ENCODE data around the gene EPS8L2. TPM values are rescaled to one million over a fixed set of nuclear protein-coding genes. Genes with fewer than 3 reads are reported as not detected.

Gene EPS8L2
- total and polyA plus RNA-seq, 11 donors: 0.72 to 15.5 (median 1.5) TPM

DNA sequence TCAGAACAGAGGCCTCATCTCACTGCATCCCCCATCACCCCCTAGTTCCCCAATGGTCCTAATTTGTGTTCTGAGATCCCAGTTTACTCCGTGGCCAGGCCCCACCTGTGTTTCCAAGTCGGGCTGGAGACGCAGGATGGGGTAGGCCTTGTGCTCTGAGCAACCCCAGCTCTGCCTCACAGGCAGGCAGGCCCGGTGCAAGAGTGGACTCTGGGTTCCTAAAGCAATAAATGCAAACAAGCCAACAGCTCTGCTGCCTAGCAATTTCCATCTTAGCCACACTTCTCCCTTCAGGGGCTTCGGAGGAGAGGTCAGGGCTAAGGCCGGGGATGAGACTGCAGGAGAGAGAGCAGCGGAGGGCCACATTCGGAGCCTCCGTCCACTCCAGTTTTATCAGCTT is 2.5 kb upstream of the EPS8L2 start:
- ATAC-seq: no peak
- H3K4me1 ChIP-seq: peaks cover 0 to 36% (median 17%) of the 10 kb centered on the region in 12 donors
- peaks cover 0 to 45% (median 22%) of the 10 kb centered on the region in 9 donors for H3K36me3 ChIP-seq
- no peak for DNase-seq
- H3K27me3 ChIP-seq: peaks cover 0 to 31% (median 14%) of the 10 kb centered on the region in 9 donors
- 88 to 96% (median 94%) methylated on average over 9 of the region's 9 CpGs for WGBS, 4 donors
- no peak overlapping the region for H3K27ac ChIP-seq
- no peak for TF ChIP-seq POLR2A (IDR thresholded peaks at IDR 0.05)
- TF ChIP-seq, protein P1, sequence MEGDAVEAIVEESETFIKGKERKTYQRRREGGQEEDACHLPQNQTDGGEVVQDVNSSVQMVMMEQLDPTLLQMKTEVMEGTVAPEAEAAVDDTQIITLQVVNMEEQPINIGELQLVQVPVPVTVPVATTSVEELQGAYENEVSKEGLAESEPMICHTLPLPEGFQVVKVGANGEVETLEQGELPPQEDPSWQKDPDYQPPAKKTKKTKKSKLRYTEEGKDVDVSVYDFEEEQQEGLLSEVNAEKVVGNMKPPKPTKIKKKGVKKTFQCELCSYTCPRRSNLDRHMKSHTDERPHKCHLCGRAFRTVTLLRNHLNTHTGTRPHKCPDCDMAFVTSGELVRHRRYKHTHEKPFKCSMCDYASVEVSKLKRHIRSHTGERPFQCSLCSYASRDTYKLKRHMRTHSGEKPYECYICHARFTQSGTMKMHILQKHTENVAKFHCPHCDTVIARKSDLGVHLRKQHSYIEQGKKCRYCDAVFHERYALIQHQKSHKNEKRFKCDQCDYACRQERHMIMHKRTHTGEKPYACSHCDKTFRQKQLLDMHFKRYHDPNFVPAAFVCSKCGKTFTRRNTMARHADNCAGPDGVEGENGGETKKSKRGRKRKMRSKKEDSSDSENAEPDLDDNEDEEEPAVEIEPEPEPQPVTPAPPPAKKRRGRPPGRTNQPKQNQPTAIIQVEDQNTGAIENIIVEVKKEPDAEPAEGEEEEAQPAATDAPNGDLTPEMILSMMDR (IDR thresholded peaks at IDR 0.05): no peak
- no peaks in the 10 kb centered on the region for H3K9me3 ChIP-seq
- intact Hi-C loops (cut with DNase I): no loop called here
- H3K4me3 ChIP-seq: no peak overlapping the region

DNA sequence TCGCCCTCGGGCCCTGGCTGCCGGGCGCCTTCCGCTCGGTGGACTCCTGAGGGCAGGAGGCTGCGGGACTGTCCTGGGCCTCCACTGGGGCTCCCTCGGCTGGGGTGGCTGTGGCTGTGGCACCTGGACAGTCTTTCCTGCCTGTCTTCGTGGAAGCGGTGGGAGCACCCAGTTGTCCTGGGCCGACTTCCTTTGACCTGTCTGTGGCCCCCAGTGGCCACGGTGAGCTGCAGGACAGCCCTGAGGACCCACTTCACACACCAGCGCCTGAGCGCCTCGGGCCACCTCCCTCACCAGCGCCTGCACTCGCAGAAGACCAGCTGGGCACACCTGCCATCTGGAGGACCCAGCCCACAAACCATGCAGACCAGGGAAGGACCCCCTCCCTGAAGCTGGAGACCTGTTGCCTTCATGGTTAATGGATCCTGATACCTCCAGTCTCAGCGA is 1.8 kb upstream of the EPS8L2 start:
- peaks cover 0 to 33% (median 14%) of the 10 kb centered on the region in 9 donors for H3K27me3 ChIP-seq
- 87 to 93% (median 92%) methylated on average over 16 to 18 of the region's 18 CpGs for WGBS, 4 donors
- peaks cover 0 to 32% (median 17%) of the 10 kb centered on the region in 12 donors for H3K4me1 ChIP-seq
- no peak overlapping the region for H3K27ac ChIP-seq
- intact Hi-C loops (cut with DNase I): no loop called here
- TF ChIP-seq, protein P1 (IDR thresholded peaks at IDR 0.05): no peak
- no peak for TF ChIP-seq POLR2A (IDR thresholded peaks at IDR 0.05)
- DNase-seq (no peak), ATAC-seq (no peak)
- peaks cover 0 to 40% (median 20%) of the 10 kb centered on the region in 9 donors for H3K36me3 ChIP-seq
- H3K9me3 ChIP-seq: no peaks in the 10 kb centered on the region
- no peak overlapping the region for H3K4me3 ChIP-seq

DNA sequence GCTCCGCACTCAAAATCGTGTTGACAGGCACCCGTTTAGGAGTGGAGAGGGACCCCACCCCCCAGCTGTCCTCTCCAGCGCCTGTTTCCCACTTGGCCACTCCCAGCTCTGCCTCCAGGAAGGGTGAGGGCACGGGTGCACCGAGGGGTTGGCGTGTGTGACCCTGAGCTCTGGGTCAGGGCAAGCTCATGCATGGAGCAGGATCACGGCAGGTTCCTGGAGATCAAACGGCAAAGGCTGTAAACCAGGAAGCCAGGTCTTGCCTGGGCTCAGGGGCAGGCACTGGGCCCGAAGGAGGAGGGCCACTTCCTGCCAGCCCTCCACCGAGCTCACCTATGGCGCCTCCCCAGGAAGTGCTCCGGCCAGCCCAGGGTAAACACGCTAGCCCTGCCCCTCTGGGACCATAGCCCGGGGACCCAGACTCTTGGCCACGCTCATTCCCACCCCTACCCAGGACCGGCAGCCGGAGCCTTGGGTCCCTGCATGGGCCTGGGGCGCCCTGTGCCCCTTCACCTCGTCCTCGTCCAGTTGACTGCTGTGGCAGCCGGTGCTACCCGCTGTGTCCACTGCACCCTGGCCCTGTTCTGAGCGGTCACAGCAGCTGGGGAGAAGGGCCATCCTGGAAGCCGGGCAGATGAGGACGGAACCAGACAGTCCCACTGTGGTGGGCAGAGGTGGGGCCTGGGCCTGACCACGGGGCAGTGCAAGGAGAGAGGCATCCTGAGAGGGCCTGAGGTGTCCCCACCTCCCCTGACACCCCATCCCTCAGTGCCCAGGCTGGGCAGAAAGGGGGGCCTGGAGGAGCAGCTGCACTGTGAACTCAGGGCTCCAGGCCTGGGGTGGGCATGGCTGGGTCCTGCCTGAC is 1.0 kb upstream of the EPS8L2 start:
- DNase-seq (peak in 1 of 5 donors; percentile 60), ATAC-seq (peak in 3 of 4 donors; percentile 13 to 43 (median 33))
- Histone ChIP-seq H3K4me3 (peak overlapping the region in 2 of 12 donors; percentile 56 to 60), H3K27ac (peak overlapping the region in 1 of 12 donors; percentile 78), H3K9me3 (no peaks in the 10 kb centered on the region), H3K36me3 (peaks cover 0 to 32% (median 15%) of the 10 kb centered on the region in 9 donors), H3K27me3 (peaks cover 0 to 40% (median 14%) of the 10 kb centered on the region in 9 donors), H3K4me1 (peaks cover 0 to 32% (median 17%) of the 10 kb centered on the region in 12 donors)
- intact Hi-C loops (cut with DNase I): no loop called here
- WGBS, 4 donors: 65 to 83% (median 70%) methylated on average over 18 to 27 of the region's 27 CpGs
- TF ChIP-seq, protein P1 (IDR thresholded peaks at IDR 0.05): no peak
- TF ChIP-seq POLR2A (IDR thresholded peaks at IDR 0.05): no peak

DNA sequence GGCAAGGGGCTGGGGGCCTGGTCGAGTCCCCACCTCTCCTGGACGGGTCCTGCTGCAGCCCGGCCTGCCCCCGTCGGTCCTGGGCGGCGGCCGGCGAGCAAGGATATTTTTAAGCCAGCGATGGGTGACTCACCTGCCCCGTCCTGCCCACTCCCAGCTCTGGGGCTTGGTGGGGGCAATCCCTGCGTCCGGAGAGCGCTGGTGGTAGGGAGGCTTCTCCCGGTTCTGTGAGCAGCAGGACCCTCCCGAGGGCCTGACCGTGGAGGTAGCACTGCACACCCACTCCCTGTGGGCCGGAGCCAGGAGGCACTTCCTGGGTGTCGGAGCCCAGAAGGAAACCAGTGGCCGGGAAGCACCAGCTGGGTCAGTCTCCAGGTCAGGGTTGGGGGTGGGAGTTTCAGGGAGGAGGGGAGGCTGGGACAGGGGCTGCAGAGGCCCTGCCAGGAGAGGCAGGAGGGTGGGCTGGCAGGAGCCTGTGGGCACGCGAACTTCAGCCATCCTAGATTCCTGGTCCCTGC is 467 bp downstream of the EPS8L2 start:
- peak in 2 of 5 donors; percentile 12 to 60 for DNase-seq
- intact Hi-C loops (cut with DNase I): no loop called here
- peaks cover 0 to 38% (median 17%) of the 10 kb centered on the region in 12 donors for H3K4me1 ChIP-seq
- H3K27ac ChIP-seq: peak overlapping the region in 6 of 12 donors; percentile 23 to 78 (median 39)
- ATAC-seq: peak in 3 of 4 donors; percentile 4 to 50 (median 23)
- H3K27me3 ChIP-seq: peaks cover 0 to 47% (median 14%) of the 10 kb centered on the region in 9 donors
- H3K4me3 ChIP-seq: peak overlapping the region; percentile 7 to 61 (median 44)
- peaks cover 0 to 20% (median 7%) of the 10 kb centered on the region in 9 donors for H3K36me3 ChIP-seq
- TF ChIP-seq, protein P1 (IDR thresholded peaks at IDR 0.05): no peak
- no peak for TF ChIP-seq POLR2A (IDR thresholded peaks at IDR 0.05)
- H3K9me3 ChIP-seq: no peaks in the 10 kb centered on the region
- whole genome bisulfite sequencing, 4 donors: 12 to 19% (median 16%) methylated on average over 11 to 22 of the region's 22 CpGs
